Neural progenitor cell (in vitro differentiated cells): Measurements from ENCODE around the gene GALNT18.

Experiments
- EZH2phosphoT487 ChIP-seq: fragments of 200-600 bp; sonication (generic); IDR thresholded peaks from 2 replicates; pipeline ENCODE4 v1.6.1; 2017; ENCODE audit warnings: antibody characterized with exemption
- TF ChIP-seq, protein P1 (sequence below): fragments of 200-600 bp; sonication (generic); IDR thresholded peaks from 2 replicates; pipeline ENCODE4 v1.5.1; 2017; ENCODE audit warnings: antibody characterized with exemption, mild to moderate bottlenecking

DNA sequence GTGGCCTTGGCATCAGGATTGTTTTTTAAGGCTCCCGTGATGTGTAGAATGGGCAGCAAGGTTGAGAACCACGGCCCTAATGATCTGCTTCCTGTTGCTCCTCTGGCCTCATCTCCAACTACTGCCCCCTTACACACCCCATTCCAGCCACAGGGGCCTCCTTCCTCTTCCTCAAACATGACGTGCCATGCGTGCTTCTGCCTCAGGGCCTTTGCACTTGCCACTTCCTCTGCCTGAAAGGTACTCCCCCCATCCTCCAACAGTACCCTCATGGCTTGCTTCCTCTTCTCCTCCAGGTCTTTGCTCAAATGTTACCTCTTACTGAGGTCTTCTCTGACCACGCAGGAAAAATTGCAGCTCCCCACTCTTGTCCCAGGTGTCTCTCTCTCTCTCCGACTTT is 174.8 kb downstream of the GALNT18 start:
- TF ChIP-seq, protein P1, sequence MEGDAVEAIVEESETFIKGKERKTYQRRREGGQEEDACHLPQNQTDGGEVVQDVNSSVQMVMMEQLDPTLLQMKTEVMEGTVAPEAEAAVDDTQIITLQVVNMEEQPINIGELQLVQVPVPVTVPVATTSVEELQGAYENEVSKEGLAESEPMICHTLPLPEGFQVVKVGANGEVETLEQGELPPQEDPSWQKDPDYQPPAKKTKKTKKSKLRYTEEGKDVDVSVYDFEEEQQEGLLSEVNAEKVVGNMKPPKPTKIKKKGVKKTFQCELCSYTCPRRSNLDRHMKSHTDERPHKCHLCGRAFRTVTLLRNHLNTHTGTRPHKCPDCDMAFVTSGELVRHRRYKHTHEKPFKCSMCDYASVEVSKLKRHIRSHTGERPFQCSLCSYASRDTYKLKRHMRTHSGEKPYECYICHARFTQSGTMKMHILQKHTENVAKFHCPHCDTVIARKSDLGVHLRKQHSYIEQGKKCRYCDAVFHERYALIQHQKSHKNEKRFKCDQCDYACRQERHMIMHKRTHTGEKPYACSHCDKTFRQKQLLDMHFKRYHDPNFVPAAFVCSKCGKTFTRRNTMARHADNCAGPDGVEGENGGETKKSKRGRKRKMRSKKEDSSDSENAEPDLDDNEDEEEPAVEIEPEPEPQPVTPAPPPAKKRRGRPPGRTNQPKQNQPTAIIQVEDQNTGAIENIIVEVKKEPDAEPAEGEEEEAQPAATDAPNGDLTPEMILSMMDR, result no peak
- no peak for TF ChIP-seq EZH2phosphoT487
